Measurements from ENCODE around the gene ERC2. TPM values are rescaled to one million over a fixed set of nuclear protein-coding genes. Genes with fewer than 3 reads are reported as not detected.

ERC2 gene
- total and polyA plus RNA-seq, 5 donors from 2014 or later = not detected

DNA sequence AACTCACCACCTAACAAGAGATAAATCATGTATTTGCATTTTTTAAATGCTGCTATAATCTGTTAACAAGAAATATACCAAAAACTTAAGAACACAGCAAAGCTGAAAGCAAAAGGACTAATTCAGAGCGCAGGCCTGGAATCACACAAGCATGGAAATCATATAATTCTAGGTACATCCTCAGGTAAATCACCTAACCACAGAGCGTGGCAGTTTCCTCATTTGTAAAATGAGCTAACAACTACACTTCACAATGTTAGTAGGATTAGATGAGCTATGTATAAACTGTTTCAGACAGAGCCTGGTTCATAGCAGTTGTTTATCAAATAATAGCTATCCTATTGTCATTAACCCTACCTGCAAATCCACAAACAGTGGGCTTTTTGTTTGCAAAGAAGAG, 146.4 kb downstream of the ERC2 start:
- peaks cover 0 to 2% (median 0%) of the 10 kb centered on the region in 7 donors for H3K9me3 Mint-ChIP-seq

GRCh38 chr3:56321383-56321782, 146.9 kb downstream of the ERC2 start:
- no peak overlapping the region for H3K27ac Mint-ChIP-seq
- no peaks in the 10 kb centered on the region for H3K36me3 Mint-ChIP-seq
- no peaks in the 10 kb centered on the region for H3K4me1 ChIP-seq (ENCODE audit: control insufficient read depth, insufficient read depth, low read length, poor library complexity, severe bottlenecking)
- H3K27me3 Mint-ChIP-seq = peaks cover 4% of the 10 kb centered on the region
- no peaks in the 10 kb centered on the region for H3K4me1 Mint-ChIP-seq
- H3K9me3 ChIP-seq (ENCODE audit: control insufficient read depth in 2 of 2, low read length in 2 of 2) = no peaks in the 10 kb centered on the region
- H3K27ac ChIP-seq (ENCODE audit: insufficient read depth, low read length, poor library complexity, severe bottlenecking) = no peak overlapping the region
- H3K4me3 Mint-ChIP-seq = no peak overlapping the region
- peaks cover 0 to 2% (median 0%) of the 10 kb centered on the region in 7 donors for H3K9me3 Mint-ChIP-seq
- no peaks in the 10 kb centered on the region for H3K36me3 ChIP-seq (ENCODE audit: control insufficient read depth, insufficient read depth, low read length)
- no peak for ATAC-seq (ENCODE audit: low read depth in 2 of 2)
- DNase-seq = no peak
- H3K27me3 ChIP-seq (ENCODE audit: control insufficient read depth, insufficient read depth, low read length) = peaks cover 2% of the 10 kb centered on the region
- H3K4me3 ChIP-seq (ENCODE audit: low read depth, low read length) = no peak overlapping the region

More for the DNA sequence above, 146.4 kb downstream of the ERC2 start:
- no peaks in the 10 kb centered on the region for H3K9me3 ChIP-seq (ENCODE audit: control insufficient read depth in 2 of 2, low read length in 2 of 2)
- Mint-ChIP-seq H3K4me3 (no peak overlapping the region), H3K36me3 (no peaks in the 10 kb centered on the region), H3K4me1 (no peaks in the 10 kb centered on the region), H3K27me3 (peaks cover 4% of the 10 kb centered on the region), H3K27ac (no peak overlapping the region)
- DNase-seq (no peak), ATAC-seq (ENCODE audit: low read depth in 2 of 2) (no peak)
- no peak overlapping the region for H3K27ac ChIP-seq (ENCODE audit: insufficient read depth, low read length, poor library complexity, severe bottlenecking)
- peaks cover 2% of the 10 kb centered on the region for H3K27me3 ChIP-seq (ENCODE audit: control insufficient read depth, insufficient read depth, low read length)
- H3K4me1 ChIP-seq (ENCODE audit: control insufficient read depth, insufficient read depth, low read length, poor library complexity, severe bottlenecking) = no peaks in the 10 kb centered on the region
- no peaks in the 10 kb centered on the region for H3K36me3 ChIP-seq (ENCODE audit: control insufficient read depth, insufficient read depth, low read length)
- H3K4me3 ChIP-seq (ENCODE audit: low read depth, low read length) = no peak overlapping the region

DNA sequence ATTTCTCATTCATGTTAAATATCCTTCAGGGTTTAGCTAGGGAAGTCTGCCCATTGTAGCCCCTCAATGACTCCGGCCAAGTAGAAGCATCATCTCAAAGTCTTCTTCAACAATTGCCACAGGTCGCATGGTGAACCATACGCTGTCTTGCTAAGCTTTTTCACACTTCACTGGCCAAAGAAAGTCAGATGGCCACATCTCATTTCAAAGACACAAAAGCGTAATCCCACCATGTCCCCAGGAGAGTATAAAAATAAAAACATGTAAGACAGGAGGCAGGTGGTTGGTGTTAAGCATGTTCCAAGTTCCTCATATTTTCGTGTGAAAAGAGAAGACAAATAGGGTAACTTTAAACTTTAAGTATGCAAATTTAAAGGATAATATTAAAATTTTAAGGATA, 147.4 kb downstream of the ERC2 start:
- no peaks in the 10 kb centered on the region for H3K4me1 ChIP-seq (ENCODE audit: control insufficient read depth, insufficient read depth, low read length, poor library complexity, severe bottlenecking)
- no peaks in the 10 kb centered on the region for H3K36me3 Mint-ChIP-seq
- H3K4me1 Mint-ChIP-seq = no peaks in the 10 kb centered on the region

GRCh38 chr3:56318891-56319290, 149.4 kb downstream of the ERC2 start:
- DNase-seq (no peak), ATAC-seq (ENCODE audit: low read depth in 2 of 2) (no peak)
- Histone ChIP-seq H3K9me3 (ENCODE audit: control insufficient read depth in 2 of 2, low read length in 2 of 2) (no peaks in the 10 kb centered on the region), H3K27me3 (ENCODE audit: control insufficient read depth, insufficient read depth, low read length) (no peaks in the 10 kb centered on the region), H3K36me3 (ENCODE audit: control insufficient read depth, insufficient read depth, low read length) (no peaks in the 10 kb centered on the region), H3K4me1 (ENCODE audit: control insufficient read depth, insufficient read depth, low read length, poor library complexity, severe bottlenecking) (no peaks in the 10 kb centered on the region), H3K4me3 (ENCODE audit: low read depth, low read length) (no peak overlapping the region), H3K27ac (ENCODE audit: insufficient read depth, low read length, poor library complexity, severe bottlenecking) (no peak overlapping the region)
- Mint-ChIP-seq H3K27me3 (peaks cover 11% of the 10 kb centered on the region), H3K27ac (no peak overlapping the region), H3K4me1 (no peaks in the 10 kb centered on the region), H3K36me3 (no peaks in the 10 kb centered on the region), H3K9me3 (peaks cover 0 to 2% (median 0%) of the 10 kb centered on the region in 7 donors), H3K4me3 (no peak overlapping the region)

More for the DNA sequence above, 147.4 kb downstream of the ERC2 start:
- no peak overlapping the region for H3K27ac ChIP-seq (ENCODE audit: insufficient read depth, low read length, poor library complexity, severe bottlenecking)
- no peak overlapping the region for H3K27ac Mint-ChIP-seq
- no peaks in the 10 kb centered on the region for H3K9me3 ChIP-seq (ENCODE audit: control insufficient read depth in 2 of 2, low read length in 2 of 2)
- H3K9me3 Mint-ChIP-seq = peaks cover 0 to 2% (median 0%) of the 10 kb centered on the region in 7 donors
- ATAC-seq (ENCODE audit: low read depth in 2 of 2) (no peak), DNase-seq (no peak)
- no peak overlapping the region for H3K4me3 Mint-ChIP-seq
- H3K27me3 ChIP-seq (ENCODE audit: control insufficient read depth, insufficient read depth, low read length) = peaks cover 2% of the 10 kb centered on the region
- no peaks in the 10 kb centered on the region for H3K36me3 ChIP-seq (ENCODE audit: control insufficient read depth, insufficient read depth, low read length)
- no peak overlapping the region for H3K4me3 ChIP-seq (ENCODE audit: low read depth, low read length)
- H3K27me3 Mint-ChIP-seq = peaks cover 4% of the 10 kb centered on the region

DNA sequence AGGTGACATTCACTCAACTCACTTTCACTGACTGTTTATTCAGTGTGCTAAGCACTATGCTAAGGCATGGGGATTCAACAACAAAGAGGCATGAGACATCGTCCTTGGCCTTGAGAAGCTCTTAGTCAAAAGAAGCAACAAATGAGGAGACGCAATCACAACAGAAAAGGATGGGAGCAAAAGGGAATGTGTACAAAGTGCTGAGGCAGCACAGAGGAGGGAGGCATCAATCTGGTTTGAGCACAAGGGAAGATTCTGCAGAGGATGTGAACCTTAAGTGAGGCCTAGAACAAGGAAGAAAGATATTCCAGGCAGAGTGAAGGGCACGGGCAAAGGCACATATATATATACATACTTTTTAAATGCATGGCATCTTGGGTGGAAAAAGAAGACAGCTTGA, 151.3 kb downstream of the ERC2 start:
- no peaks in the 10 kb centered on the region for H3K27me3 ChIP-seq (ENCODE audit: control insufficient read depth, insufficient read depth, low read length)
- H3K27ac ChIP-seq (ENCODE audit: insufficient read depth, low read length, poor library complexity, severe bottlenecking) = no peak overlapping the region
- H3K27me3 Mint-ChIP-seq = peaks cover 11% of the 10 kb centered on the region
- no peak for ATAC-seq (ENCODE audit: low read depth in 2 of 2)
- H3K36me3 ChIP-seq (ENCODE audit: control insufficient read depth, insufficient read depth, low read length) = no peaks in the 10 kb centered on the region
- H3K9me3 Mint-ChIP-seq = no peaks in the 10 kb centered on the region
- H3K4me3 ChIP-seq (ENCODE audit: low read depth, low read length) = no peak overlapping the region
- no peaks in the 10 kb centered on the region for H3K4me1 ChIP-seq (ENCODE audit: control insufficient read depth, insufficient read depth, low read length, poor library complexity, severe bottlenecking)
- H3K27ac Mint-ChIP-seq = no peak overlapping the region
- no peaks in the 10 kb centered on the region for H3K9me3 ChIP-seq (ENCODE audit: control insufficient read depth in 2 of 2, low read length in 2 of 2)
- H3K36me3 Mint-ChIP-seq = no peaks in the 10 kb centered on the region
- DNase-seq = no peak
- no peaks in the 10 kb centered on the region for H3K4me1 Mint-ChIP-seq
- no peak overlapping the region for H3K4me3 Mint-ChIP-seq

GRCh38 chr3:56314842-56315241, 153.4 kb downstream of the ERC2 start:
- ATAC-seq (ENCODE audit: low read depth in 2 of 2) (no peak), DNase-seq (no peak)
- Mint-ChIP-seq H3K4me1 (no peaks in the 10 kb centered on the region), H3K27me3 (peaks cover 11% of the 10 kb centered on the region), H3K36me3 (no peaks in the 10 kb centered on the region), H3K4me3 (no peak overlapping the region), H3K9me3 (no peaks in the 10 kb centered on the region), H3K27ac (no peak overlapping the region)
- no peaks in the 10 kb centered on the region for H3K27me3 ChIP-seq (ENCODE audit: control insufficient read depth, insufficient read depth, low read length)
- H3K4me1 ChIP-seq (ENCODE audit: control insufficient read depth, insufficient read depth, low read length, poor library complexity, severe bottlenecking) = no peaks in the 10 kb centered on the region
- no peaks in the 10 kb centered on the region for H3K36me3 ChIP-seq (ENCODE audit: control insufficient read depth, insufficient read depth, low read length)
- no peak overlapping the region for H3K27ac ChIP-seq (ENCODE audit: insufficient read depth, low read length, poor library complexity, severe bottlenecking)
- no peak overlapping the region for H3K4me3 ChIP-seq (ENCODE audit: low read depth, low read length)
- no peaks in the 10 kb centered on the region for H3K9me3 ChIP-seq (ENCODE audit: control insufficient read depth in 2 of 2, low read length in 2 of 2)

DNA sequence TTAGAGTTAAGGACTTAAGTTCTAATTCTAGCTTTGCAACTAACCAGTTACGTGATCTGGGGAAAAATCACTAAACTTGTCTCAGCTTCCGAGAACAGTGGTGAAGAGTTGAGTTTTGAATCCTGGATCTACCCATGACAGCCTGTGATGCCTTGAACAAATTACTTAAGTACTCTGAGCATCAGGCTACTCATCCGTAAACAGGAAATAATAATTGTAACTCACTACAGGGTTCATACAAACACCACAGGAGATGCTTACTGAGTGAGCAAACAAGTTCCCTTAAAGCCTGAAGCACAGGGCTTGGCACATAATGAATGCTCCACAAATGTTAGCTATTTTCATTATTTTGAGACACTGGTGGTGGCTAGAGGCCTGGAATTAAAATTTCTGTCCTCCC, 158.8 kb downstream of the ERC2 start:
- Mint-ChIP-seq H3K27ac (no peak overlapping the region), H3K9me3 (no peaks in the 10 kb centered on the region), H3K4me3 (no peak overlapping the region), H3K27me3 (peaks cover 18% of the 10 kb centered on the region), H3K36me3 (no peaks in the 10 kb centered on the region), H3K4me1 (no peaks in the 10 kb centered on the region)
- Histone ChIP-seq H3K36me3 (ENCODE audit: control insufficient read depth, insufficient read depth, low read length) (no peaks in the 10 kb centered on the region), H3K27me3 (ENCODE audit: control insufficient read depth, insufficient read depth, low read length) (no peaks in the 10 kb centered on the region), H3K27ac (ENCODE audit: insufficient read depth, low read length, poor library complexity, severe bottlenecking) (no peak overlapping the region), H3K9me3 (ENCODE audit: control insufficient read depth in 2 of 2, low read length in 2 of 2) (no peaks in the 10 kb centered on the region), H3K4me1 (ENCODE audit: control insufficient read depth, insufficient read depth, low read length, poor library complexity, severe bottlenecking) (no peaks in the 10 kb centered on the region), H3K4me3 (ENCODE audit: low read depth, low read length) (no peak overlapping the region)
- DNase-seq (no peak), ATAC-seq (ENCODE audit: low read depth in 2 of 2) (no peak)

- Histone ChIP-seq H3K27me3 (ENCODE audit: control insufficient read depth, insufficient read depth, low read length) (no peaks in the 10 kb centered on the region), H3K27ac (ENCODE audit: insufficient read depth, low read length, poor library complexity, severe bottlenecking) (no peak overlapping the region), H3K4me3 (ENCODE audit: low read depth, low read length) (no peak overlapping the region), H3K4me1 (ENCODE audit: control insufficient read depth, insufficient read depth, low read length, poor library complexity, severe bottlenecking) (no peaks in the 10 kb centered on the region), H3K9me3 (ENCODE audit: control insufficient read depth in 2 of 2, low read length in 2 of 2) (no peaks in the 10 kb centered on the region), H3K36me3 (ENCODE audit: control insufficient read depth, insufficient read depth, low read length) (no peaks in the 10 kb centered on the region)
- no peaks in the 10 kb centered on the region for H3K36me3 Mint-ChIP-seq
- DNase-seq (no peak), ATAC-seq (ENCODE audit: low read depth in 2 of 2) (no peak)
- H3K27me3 Mint-ChIP-seq = peaks cover 18% of the 10 kb centered on the region
- H3K27ac Mint-ChIP-seq = no peak overlapping the region
- H3K4me3 Mint-ChIP-seq = no peak overlapping the region
- no peaks in the 10 kb centered on the region for H3K9me3 Mint-ChIP-seq
- no peaks in the 10 kb centered on the region for H3K4me1 Mint-ChIP-seq
These were observed 159.8 kb downstream of the ERC2 start for GRCh38 chr3:56308471-56308870.

Data from CD4-positive, CD25-positive, alpha-beta regulatory T cell (primary cell).